ENCODE data around the gene CARD9. TPM values are rescaled to one million over a fixed set of nuclear protein-coding genes. Genes with fewer than 3 reads are reported as not detected.

The CARD9 gene
- total and polyA plus RNA-seq, 10 donors: 5.7 to 25.5 (median 18.2) TPM

- Histone ChIP-seq H3K36me3 (no peaks in the 10 kb centered on the region), H3K4me1 (peaks cover 13 to 44% (median 32%) of the 10 kb centered on the region in 6 donors), H3K4me3 (no peak overlapping the region), H3K27ac (peak overlapping the region in 4 of 8 donors; percentile 77 to 81 (median 78)), H3K27me3 (replicated peaks in 1 of 7) (peaks cover 0 to 52% (median 12%) of the 10 kb centered on the region in 7 donors), H3K9me3 (no peaks in the 10 kb centered on the region)
- WGBS, 5 donors: 80 to 96% (median 90%) methylated on average over 4 to 13 of the region's 13 CpGs
- no peak for DNase-seq
- TF ChIP-seq POLR2AphosphoS5 (IDR thresholded peaks at IDR 0.05) (no peak), POLR2A (IDR thresholded peaks at IDR 0.05) (no peak), CTCF (IDR thresholded peaks at IDR 0.05 in 8 of 11, conservative IDR thresholded peaks at IDR 0.05 in 3 of 11) (no peak)
- intact Hi-C loops (cut with DNase I; ENCODE audit: low total_unique reads): no loop called here
These were observed 48.1 kb downstream of the CARD9 start for GRCh38 chr9:136325358-136325757.

- Histone ChIP-seq H3K4me3 (no peak overlapping the region), H3K9me3 (no peaks in the 10 kb centered on the region), H3K4me1 (peaks cover 13 to 38% (median 30%) of the 10 kb centered on the region in 6 donors), H3K27ac (peak overlapping the region in 1 of 8 donors; percentile 79), H3K36me3 (no peaks in the 10 kb centered on the region), H3K27me3 (replicated peaks in 1 of 7) (peaks cover 0 to 52% (median 12%) of the 10 kb centered on the region in 7 donors)
- WGBS, 5 donors: 71 to 88% (median 77%) methylated on average over 13 to 24 of the region's 24 CpGs
- DNase-seq: no peak
- intact Hi-C loops (cut with DNase I; ENCODE audit: low total_unique reads): no loop called here
- TF ChIP-seq CTCF (IDR thresholded peaks at IDR 0.05 in 8 of 11, conservative IDR thresholded peaks at IDR 0.05 in 3 of 11): no peak
- no peak for TF ChIP-seq POLR2A (IDR thresholded peaks at IDR 0.05)
These were observed 48.8 kb downstream of the CARD9 start for GRCh38 chr9:136324501-136325300.

GRCh38 chr9:136323371-136323789 lies 50.1 kb downstream of the CARD9 start:
- DNase-seq: no peak
- no peaks in the 10 kb centered on the region for H3K36me3 ChIP-seq
- H3K27ac ChIP-seq: no peak overlapping the region
- no peak overlapping the region for H3K4me3 ChIP-seq
- TF ChIP-seq CTCF (IDR thresholded peaks at IDR 0.05 in 8 of 11, conservative IDR thresholded peaks at IDR 0.05 in 3 of 11) (no peak), POLR2A (IDR thresholded peaks at IDR 0.05) (no peak), POLR2AphosphoS5 (IDR thresholded peaks at IDR 0.05) (no peak)
- intact Hi-C loops (cut with DNase I; ENCODE audit: low total_unique reads): no loop called here
- H3K4me1 ChIP-seq: peaks cover 9 to 32% (median 21%) of the 10 kb centered on the region in 6 donors
- H3K9me3 ChIP-seq: no peaks in the 10 kb centered on the region
- WGBS, 5 donors: 60 to 78% (median 65%) methylated on average over 9 to 17 of the region's 17 CpGs
- H3K27me3 ChIP-seq (replicated peaks in 1 of 7): peaks cover 0 to 40% (median 12%) of the 10 kb centered on the region in 7 donors

- Histone ChIP-seq H3K4me3 (no peak overlapping the region), H3K27ac (no peak overlapping the region), H3K4me1 (peaks cover 6 to 32% (median 16%) of the 10 kb centered on the region in 6 donors), H3K36me3 (no peaks in the 10 kb centered on the region), H3K9me3 (no peaks in the 10 kb centered on the region), H3K27me3 (replicated peaks in 1 of 7) (peaks cover 0 to 35% (median 7%) of the 10 kb centered on the region in 7 donors)
- 65 to 85% (median 75%) methylated on average over 13 to 23 of the region's 23 CpGs for WGBS, 5 donors
- DNase-seq: no peak
- intact Hi-C loops (cut with DNase I; ENCODE audit: low total_unique reads): no loop called here
- TF ChIP-seq CTCF (IDR thresholded peaks at IDR 0.05 in 8 of 11, conservative IDR thresholded peaks at IDR 0.05 in 3 of 11) (no peak), POLR2AphosphoS5 (IDR thresholded peaks at IDR 0.05) (no peak), POLR2A (IDR thresholded peaks at IDR 0.05) (no peak)
These were observed 50.6 kb downstream of the CARD9 start for GRCh38 chr9:136322756-136323330.
